ENCODE data around the gene OR5H6. TPM values are rescaled to one million over a fixed set of nuclear protein-coding genes. Genes with fewer than 3 reads are reported as not detected.

Gene OR5H6
- total RNA-seq, 1 donor from 2014 or later, result not detected

- DNase-seq (ENCODE audit: low spot score in 2 of 2), result no peak
- intact Hi-C loops (cut with DNase I), result no loop called here
- Histone ChIP-seq H3K27ac (no peak overlapping the region), H3K4me3 (no peak overlapping the region), H3K4me1 (no peaks in the 10 kb centered on the region), H3K9me3 (no peaks in the 10 kb centered on the region), H3K36me3 (no peaks in the 10 kb centered on the region), H3K27me3 (no peaks in the 10 kb centered on the region)
- TF ChIP-seq CTCF (IDR thresholded peaks at IDR 0.05), result no peak
Measured at GRCh38 chr3:98291332-98291957, 27.4 kb downstream of the OR5H6 start.

Other genes starting within 250 kb of the OR5H6 start
- not detected for gene GABRR3, start 228.9 kb upstream of the OR5H6 start, total RNA-seq
- not detected for gene OR5AC2, start 177.1 kb upstream of the OR5H6 start, total RNA-seq
- not detected for gene OR5H1, start 133.5 kb upstream of the OR5H6 start, total RNA-seq
- gene OR5H14, start 116.8 kb upstream of the OR5H6 start, total RNA-seq, result not detected
- gene OR5H15, start 97.5 kb upstream of the OR5H6 start, total RNA-seq, result not detected
- not detected for gene OR5H2, start 18.3 kb downstream of the OR5H6 start, total RNA-seq
- gene OR5K4, start 89.6 kb downstream of the OR5H6 start, total RNA-seq, result not detected
- gene OR5K3, start 126.4 kb downstream of the OR5H6 start, total RNA-seq, result not detected
- 4.7 TPM for gene OR5K1, start 199.0 kb downstream of the OR5H6 start, total RNA-seq
- gene OR5K2, start 233.4 kb downstream of the OR5H6 start, total RNA-seq, result not detected

All from ascending aorta (tissue), 2 donors.